Activated CD4-positive, CD25-positive, alpha-beta regulatory T cell treated with anti-CD3 and anti-CD28 coated beads, Interleukin-2, amount 50 U/mL, for 16 hours (primary cell): ENCODE results near the gene MGP.

Source experiments
- DNase-seq: peaks from one replicate; pipeline ENCODE4 v3.0.0-alpha.2; 2020; ENCODE audit warnings: low read depth, low spot score

Gene MGP

DNA sequence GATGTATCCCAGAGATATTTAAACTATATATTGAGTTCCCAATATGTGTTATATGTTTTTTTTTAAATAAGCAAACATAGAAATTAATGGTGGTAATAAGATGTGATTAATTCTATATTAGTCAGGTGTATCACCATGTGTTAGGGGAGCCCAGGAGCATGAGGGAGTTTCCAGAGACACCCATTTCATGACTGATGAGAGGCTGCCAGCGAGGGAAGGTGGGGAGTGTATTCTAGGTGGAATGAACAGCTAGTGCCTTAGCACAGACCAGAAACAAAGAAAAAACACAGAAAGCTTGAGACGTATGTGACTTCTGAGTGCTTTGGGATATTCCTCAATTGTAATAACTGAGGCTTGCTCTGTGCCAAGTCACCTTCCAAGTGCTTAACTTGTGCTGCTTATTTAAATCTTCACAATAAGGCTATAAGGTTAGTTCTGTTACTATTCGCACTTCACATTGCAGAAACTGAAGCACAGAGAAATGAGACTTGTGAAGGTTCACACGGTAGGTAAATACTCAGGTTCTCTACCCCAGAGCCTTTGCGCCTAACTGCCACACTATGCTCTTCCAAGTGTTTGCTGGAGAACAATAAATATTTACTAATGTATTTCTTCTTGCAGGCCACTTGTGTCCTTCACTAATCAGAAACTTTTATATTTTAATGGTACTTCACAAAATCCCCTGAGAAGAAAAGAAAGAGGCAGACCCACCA, 17.9 kb upstream of the MGP start:
- no peak for DNase-seq

DNA sequence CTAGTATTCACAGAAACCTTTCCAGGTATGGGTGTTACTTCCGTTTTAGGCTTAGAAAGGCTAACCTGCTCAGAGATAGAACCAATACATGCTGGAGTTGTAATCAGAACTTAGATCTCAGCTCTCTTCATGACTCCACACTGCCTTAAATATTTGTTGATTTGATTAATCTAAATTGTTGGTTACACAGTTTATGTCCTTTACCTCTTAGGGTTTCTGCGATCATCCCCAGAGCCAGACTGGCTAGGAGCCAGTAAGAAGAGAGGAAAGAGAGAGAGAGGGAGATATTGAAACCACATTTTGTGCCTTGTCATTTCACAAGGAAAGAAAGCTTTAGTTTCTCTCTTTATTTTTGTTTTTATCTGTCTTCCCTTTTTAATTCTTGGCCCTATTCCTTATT, 16.8 kb upstream of the MGP start:
- DNase-seq = no peak

DNA sequence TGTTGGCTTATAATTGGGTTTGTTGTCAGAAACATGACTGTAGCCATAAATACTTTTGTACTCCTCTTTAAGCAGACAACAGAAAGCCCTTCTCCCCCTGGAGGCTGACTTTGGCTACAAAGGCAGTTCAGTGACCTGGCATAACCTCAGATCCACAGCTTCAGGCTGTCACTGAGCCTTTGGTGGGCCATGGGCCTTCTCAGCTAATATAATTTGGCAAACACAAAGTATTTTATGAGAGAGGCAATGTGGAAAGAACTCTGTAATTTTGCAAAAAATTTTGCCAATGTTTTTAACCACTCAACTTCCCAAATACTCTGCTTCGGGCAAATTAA, 15.5 kb upstream of the MGP start:
- DNase-seq = no peak

DNA sequence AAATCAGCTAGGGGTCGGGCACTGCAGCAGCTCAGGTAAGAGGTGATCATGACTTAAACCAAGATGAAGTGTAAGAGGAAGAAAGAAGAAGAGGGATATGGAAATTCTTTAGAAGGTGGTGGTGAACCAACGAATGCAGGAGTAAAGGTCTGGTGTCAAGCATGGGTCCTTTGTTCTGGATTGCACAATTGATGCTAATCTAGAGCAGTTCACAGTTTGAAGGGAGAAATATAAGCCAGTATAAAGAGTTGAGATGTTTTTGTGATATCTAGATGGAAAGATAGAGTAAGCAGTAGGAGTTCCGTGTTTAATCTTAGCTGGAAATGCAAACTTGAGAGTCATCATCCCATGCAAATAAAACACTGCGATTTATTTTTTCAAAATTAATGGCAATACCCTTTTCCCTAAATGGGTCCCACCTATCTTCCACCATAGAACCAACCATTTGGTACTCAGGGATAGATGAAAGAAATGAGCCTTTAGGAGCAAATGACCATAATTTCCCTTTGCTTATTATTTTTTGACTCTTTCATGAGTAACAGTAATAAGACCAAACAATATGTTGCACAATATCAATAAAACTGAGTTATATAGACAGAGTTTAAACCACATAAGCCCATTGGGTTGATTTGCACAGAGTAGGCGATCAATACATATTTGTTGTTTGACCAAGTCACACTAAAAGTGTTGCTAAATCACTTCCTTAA, 15.0 kb upstream of the MGP start:
- no peak for DNase-seq

DNA sequence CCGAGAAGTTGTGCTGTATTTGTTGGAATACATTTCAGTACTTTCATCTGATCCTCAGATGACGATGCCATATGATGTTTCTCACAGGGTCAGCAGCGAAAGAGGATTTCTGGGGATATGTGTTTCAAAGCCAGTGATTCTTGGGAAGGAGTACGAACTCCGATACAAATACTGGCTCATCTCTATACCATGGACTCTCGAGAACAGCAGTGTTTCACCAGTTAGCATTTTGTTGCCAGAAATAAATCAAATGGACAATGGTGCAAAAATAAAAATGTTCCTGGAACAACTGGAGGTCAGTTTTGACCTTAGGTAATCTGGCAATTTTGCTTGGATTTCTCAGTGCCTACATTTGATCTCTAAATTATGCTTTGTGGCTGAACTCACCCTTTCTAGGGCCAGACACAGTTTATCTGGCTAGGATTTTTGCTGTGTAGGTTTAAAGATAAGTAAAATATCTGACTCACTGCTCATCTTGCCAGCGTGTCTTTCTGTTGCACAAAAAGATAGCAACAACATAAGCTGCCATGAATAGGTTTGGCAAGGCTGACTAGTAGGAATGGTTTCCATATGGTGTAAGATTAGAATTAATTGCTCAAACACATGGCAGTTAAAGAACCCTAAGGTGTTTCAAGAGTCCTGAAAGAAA, 11.0 kb upstream of the MGP start:
- no peak for DNase-seq

DNA sequence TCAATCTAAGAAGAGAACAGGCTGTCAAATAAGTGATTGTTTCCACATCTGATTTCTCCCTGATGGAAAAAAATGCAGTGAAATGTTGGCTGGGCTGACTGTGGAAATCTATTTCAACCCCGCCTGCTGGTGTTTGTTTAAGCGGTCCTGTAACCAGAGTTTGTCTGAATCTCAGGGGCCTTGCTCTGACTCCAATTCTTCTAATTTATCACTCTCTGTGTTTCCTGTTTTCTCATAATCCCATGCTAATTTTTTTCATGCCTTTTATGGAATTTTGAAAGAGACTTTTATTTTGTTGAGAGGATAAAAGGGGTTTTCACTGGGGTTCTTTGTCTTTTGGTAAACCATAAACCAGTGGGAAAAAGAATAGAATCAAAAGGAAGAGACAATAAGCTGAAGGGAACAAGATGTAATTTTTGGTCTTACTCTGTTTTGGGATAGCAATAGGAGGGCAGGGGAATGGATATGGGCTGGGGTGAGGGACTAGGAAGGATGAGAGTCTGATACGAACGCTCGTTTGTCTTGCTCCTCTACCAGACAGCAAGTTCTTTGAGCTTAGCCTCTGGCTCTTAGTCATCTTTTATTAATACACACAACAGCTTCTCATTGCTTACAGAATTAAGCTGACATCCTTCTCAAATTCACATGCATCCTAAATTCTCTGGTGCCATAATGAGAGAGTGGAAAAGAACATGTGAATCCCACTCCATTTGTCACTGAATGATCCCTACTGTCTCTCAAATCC, 8.0 kb upstream of the MGP start:
- DNase-seq = no peak

DNA sequence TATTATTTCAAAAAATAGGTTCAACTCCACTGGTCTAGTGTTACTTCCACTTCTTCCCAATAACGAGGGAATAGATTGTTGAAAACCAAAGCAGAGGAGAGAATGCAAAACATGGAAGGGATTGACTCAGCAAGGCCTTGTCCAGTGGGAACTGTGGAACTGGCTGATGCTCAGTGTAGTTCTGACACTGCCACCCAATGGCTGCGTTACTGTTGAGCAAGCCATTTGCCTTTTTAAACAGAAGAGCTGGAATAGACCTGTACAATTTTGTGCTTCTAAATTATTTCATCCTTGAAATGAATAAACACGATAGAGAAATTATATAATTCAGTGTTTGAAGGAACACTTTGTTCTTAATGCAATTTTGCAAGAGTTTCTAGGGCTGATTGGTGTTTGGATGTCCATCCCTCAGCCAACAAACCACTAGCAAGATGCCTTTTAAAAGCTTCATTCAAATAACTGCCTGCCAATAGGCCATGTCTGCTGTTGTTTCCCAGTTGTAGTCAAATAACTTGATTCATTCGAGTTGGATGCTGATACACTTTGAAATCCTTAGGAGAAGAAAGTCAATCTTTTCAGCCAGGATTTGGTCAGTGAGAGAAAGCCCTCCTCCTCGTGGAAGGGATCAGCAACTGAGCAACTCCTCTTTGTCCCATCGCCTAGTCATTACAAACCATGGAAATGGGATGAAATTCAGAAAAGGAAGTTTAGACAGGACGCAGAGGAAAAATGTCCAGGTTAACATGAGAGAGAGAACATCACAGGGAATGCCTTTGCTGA, 7.3 kb upstream of the MGP start:
- no peak for DNase-seq

DNA sequence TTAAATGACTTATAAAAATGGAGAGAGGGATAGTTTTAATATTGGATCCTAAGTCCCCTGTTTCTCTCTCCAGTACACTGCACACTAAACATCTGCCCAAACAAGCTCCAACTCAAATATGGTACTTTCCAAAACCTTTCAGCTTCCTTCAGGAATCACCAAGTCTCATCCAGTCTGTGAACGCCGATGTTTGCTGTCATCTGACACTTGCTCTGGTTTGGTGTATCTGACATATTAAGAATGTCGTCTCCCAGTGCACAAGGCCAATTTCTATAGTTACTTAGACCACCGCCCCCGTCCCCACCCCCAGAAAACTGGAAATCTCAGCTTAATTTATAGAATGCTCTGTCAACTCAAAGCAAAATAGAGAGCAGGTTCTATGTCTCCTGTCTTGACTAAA, 5.0 kb upstream of the MGP start:
- DNase-seq = no peak

DNA sequence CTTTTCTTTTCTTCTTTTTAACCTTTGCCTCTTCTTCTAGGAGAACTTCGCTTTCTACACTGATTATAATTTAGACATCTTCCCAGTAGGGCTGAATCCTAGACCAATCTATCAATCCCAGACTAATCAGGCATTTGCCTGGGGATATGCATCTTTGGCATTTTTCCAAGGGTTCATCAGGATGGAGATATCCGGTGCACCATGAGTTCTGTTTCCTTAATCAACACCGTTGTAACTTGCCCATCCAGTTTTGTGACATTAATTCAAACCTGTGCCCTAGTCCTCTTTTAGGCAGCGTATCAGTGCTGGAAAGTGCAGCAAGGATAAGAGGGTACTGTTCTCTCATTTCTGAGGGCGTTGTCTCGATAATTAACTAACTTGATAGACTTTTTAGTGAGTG, 617 bp upstream of the MGP start:
- no peak for DNase-seq

DNA sequence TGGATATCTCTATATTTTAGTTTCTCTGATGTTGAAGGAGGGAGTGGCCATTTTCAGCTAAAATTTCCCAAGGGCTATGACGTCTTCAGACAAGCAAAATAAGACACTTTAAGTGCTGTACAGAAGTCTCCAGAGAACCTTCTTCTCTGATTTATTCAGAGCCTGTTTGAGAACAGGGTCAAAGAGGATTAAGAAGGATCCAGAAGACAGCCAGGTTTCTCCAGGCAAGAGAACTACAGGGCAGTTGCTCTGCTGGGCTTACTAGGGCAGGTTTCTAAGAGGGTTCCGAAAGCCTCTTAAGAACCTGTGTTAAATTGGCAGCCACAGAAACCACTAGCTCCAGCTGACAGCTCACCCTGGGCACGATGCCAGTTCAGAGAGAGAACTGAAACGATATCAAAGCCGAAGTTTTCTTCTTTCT, 1.2 kb downstream of the MGP start:
- peak; percentile 55 for DNase-seq

DNA sequence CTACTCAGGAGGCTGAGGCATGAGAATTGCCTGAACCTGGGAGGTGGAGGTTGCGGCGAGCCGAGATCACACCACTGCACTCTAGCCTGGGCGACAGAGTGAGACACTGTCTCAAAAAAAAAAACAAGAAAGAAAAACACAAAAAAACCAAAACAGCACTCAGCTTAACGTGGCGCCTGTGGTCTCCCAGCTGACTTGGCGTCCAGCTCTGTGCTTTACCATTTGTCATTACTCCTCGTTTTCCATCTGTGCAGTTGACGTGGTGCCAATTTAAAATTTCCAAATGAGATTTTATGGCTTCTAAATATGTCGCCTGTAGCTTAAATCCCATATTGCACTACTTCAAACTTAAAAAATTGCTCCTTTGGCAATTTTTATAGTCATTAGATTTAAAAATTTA, 2.0 kb downstream of the MGP start:
- no peak for DNase-seq

DNA sequence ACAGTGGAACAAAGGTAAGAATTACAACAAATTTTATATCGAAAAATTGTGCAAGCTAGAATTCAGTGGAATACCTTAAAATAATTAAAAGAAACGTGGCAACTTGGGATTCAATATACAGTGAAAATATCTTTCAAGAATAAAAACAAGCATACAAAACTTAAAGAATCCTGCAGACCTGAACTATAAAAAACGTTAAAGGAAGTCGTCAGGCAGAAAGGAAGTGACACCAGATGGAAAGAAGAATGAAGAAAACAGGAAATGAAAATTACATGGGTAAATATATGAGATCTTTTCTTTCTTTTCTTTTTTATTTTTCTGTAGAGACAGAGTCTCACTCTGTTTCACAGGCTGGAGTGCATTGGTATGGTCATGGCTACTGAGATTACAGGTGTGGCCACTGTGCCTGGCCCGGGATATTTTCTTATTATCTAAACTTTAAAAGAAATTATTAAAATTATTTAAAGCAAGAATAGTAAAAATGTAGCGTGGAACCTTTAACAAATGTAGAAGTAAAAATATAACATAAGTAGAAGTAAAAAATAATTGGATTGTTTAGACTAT, 4.7 kb downstream of the MGP start:
- DNase-seq = no peak

DNA sequence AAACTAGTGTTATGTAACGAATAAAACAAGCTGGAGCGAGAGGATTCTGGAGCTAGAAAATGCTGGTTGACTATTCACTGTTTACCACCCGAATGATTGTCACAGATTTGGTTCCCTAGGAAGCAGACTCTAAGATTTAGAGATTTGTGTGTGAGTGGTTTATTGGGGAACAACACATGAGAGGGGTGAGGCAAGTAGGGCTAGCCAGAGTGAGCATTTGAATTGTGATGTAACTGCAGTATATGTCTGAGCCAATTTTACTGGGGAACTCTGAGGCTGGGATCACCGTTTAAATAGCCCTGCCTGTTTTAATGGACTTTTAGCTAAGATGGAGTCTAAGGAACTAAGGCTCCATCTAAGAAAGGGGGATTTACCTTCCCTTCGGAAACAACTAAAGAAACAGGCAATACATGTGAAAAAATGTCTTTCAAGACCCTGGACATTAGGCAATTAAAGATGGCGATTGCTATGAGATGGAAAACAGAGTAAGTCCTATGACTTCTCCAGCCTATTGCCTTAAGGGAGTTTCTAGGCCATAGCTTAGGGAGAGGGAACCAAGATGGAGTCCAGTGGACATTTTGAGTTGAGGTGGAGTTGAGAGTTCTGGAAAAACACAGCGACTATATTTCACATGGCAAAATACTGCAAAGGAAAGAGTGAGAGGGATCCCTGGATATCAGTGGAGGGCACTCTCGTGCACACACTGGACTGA, 6.3 kb downstream of the MGP start:
- DNase-seq = no peak

DNA sequence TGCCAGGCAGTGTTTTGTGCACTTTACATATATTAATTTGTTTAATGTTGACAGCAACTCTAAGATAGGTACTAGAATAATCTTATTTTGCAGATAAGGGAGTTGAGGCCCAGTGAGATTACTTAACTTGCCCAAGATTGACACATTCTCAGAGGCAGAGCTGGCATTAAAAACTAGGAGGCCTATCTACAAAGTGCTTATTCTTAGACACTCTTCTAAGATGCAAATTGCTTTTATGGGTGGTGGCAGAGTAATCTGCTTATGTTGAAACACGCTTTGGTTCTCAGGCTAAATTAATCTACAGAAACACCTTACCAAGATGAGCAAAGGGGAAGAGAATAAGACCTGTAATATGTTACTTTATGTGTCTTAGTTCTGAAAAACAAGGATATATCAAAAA, 7.2 kb downstream of the MGP start:
- no peak for DNase-seq

DNA sequence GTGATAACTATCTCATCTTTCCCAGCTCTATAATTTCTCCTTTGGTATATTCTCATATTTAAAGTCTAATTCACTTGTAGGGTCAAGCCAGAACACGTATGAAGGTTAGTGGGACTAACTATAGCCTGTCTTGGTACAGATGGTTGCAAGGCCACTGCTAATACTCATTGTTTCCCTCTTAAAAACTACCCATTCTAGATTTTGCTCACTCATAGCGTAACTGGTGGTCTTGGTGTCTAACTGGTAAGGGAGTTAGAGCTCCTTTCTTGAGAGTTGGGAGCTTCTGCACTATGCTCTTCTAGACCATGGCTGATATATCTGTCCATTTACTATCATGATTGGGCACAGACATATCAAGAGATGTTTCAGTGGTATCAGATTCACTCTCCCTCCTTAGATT, 8.8 kb downstream of the MGP start:
- no peak for DNase-seq

DNA sequence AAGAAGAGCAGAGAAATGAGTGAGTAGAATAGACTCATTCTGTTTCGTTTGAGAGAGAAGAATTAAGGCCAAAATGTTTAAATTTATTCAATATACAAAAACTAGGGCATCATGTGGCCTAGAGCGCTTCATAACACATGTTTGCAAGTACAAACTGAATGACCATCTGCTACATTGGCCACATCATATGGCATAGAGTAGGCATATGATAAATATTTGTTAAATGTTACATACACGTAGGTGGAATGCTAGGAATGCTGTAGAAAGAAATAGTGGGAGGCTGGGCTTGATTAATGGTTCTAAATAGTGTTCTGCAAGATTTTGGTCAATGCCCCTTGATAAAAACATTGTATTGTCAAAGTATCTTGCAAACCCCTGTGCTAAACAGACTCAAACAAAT, 10.8 kb downstream of the MGP start:
- DNase-seq = no peak

DNA sequence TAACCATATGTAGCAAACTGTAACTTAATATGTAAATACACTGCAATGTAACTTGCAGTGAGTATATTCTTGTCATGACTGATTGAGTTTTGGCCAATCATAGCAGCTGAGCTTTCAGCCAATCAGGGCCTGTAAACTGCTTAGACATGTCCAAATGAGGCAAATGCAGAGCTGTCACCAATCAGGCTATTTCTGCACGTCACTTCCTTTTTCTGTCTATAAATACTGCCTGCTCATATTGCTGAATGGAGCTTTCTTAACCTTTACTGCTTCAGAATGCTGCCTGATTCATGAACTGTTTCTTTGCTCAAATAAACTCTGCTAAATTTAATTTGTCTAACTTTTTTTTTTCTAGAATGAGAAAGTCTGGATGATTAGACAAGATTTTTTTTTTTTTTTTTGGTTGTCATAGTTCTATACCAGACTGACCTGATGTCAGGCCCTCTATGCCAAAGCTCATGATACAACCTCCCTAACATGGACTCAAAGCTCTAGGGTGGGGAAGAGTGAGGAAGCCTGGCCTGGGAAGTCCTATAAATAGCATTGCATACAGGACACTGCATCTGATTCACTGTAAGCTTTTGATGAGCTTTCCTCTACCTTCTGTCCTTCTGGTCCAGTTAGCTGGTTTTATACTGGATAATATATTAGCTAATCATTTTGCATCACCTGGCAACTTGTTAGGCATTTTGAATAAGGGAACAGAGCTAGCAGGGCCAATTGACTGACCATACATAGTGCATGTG, 12.0 kb downstream of the MGP start:
- DNase-seq = no peak

DNA sequence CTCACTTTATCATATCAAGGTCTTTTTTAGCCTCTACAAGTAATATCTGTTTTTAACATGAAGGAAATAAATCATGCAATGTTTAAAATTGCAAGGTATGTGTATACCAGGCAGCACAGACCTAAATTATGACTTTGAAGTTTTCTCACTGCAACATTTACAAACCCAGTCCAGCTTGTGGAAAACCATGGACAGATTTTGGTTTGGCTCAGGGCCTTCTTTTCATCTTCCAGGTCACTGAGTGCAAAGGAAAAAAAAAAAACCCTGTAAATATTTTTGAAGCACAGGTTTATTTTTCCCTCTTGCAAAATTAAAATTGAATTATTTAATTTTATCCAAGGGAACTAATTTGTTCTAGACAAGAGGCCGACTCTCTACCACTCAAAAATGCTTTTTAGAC, 13.8 kb downstream of the MGP start:
- no peak for DNase-seq

DNA sequence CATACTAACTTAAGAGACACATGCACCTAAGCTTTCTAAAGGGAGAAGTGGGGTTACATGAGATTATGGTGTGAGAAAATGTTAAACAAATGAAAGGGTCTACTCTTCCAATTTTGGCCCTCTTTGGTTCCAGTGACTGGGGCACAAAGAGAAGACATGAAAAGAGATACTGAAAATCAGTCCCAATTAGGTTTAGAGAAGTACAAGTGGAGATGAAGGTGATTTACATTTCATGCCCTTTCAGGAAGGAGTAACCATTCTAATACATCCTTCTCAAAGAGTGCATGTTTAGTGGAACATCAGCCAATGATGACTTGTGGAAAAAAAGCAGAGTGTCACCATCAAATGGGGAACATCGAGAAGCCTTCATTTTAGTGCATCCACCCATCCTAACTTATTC, 14.4 kb downstream of the MGP start:
- DNase-seq = no peak

DNA sequence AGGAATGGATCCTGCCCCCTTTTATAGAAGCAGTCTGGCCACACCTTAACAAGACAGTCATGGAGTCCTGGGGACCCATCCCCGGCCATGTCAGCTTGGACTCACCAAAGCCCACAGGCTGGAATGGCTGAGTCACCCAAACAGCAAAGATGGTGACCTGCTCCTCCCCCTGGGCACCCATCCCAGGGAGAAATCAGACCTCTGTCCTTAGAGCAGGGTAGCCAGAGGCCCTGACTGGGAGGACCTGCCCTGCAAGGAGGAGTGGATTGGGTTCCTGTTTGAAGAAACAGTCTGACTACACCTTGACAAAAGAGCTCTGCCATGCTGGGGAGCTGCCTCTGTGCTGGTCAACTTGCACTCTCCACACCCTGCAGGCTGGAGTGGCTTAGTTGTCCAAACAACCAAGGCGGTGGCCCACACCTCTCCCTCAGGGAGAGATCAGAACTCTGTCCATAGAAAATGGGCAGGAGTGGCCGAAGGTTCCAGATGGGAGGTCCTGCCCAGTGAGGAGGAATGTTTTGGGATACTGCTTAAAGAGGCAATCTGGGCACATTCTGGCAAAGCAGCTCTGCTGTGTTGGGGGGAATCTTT, 16.6 kb downstream of the MGP start:
- no peak for DNase-seq
